ENCODE data around the gene AARS1.

Gene AARS1

GRCh38 chr16:70254180-70254964, 34.9 kb downstream of the AARS1 start:
- TF ChIP-seq POLR2AphosphoS5 (IDR thresholded peaks at IDR 0.05; ENCODE audit: low read depth), result no peak
- TF ChIP-seq, protein P1, sequence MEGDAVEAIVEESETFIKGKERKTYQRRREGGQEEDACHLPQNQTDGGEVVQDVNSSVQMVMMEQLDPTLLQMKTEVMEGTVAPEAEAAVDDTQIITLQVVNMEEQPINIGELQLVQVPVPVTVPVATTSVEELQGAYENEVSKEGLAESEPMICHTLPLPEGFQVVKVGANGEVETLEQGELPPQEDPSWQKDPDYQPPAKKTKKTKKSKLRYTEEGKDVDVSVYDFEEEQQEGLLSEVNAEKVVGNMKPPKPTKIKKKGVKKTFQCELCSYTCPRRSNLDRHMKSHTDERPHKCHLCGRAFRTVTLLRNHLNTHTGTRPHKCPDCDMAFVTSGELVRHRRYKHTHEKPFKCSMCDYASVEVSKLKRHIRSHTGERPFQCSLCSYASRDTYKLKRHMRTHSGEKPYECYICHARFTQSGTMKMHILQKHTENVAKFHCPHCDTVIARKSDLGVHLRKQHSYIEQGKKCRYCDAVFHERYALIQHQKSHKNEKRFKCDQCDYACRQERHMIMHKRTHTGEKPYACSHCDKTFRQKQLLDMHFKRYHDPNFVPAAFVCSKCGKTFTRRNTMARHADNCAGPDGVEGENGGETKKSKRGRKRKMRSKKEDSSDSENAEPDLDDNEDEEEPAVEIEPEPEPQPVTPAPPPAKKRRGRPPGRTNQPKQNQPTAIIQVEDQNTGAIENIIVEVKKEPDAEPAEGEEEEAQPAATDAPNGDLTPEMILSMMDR (IDR thresholded peaks at IDR 0.05; ENCODE audit: insufficient read depth, low read length), result no peak
- no peak for DNase-seq (ENCODE audit: low read depth in 1 of 2, low spot score in 1 of 2)
- H3K27me3 ChIP-seq (ENCODE audit: insufficient read depth, poor library complexity, severe bottlenecking), result no peaks in the 10 kb centered on the region
- no peak overlapping the region for H3K4me3 ChIP-seq (replicated peaks; ENCODE audit: insufficient read depth, low read length)
- H3K27ac ChIP-seq (replicated peaks), result no peak overlapping the region

GRCh38 chr16:70253291-70254106, 35.8 kb downstream of the AARS1 start:
- TF ChIP-seq, protein P1 (IDR thresholded peaks at IDR 0.05; ENCODE audit: insufficient read depth, low read length), result peak; percentile 65
- no peak for TF ChIP-seq SPI1 (IDR thresholded peaks at IDR 0.05; ENCODE audit: borderline replicate concordance, low read depth)
- Histone ChIP-seq H3K27ac (replicated peaks) (no peak overlapping the region), H3K27me3 (ENCODE audit: insufficient read depth, poor library complexity, severe bottlenecking) (no peaks in the 10 kb centered on the region), H3K4me3 (replicated peaks; ENCODE audit: insufficient read depth, low read length) (no peak overlapping the region)
- DNase-seq (ENCODE audit: low read depth in 1 of 2, low spot score in 1 of 2), result peak in 1 of 2 experiments; percentile 46

- Histone ChIP-seq H3K27ac (replicated peaks) (no peak overlapping the region), H3K4me3 (replicated peaks; ENCODE audit: insufficient read depth, low read length) (no peak overlapping the region), H3K27me3 (ENCODE audit: insufficient read depth, poor library complexity, severe bottlenecking) (no peaks in the 10 kb centered on the region)
- TF ChIP-seq GABPA (IDR thresholded peaks at IDR 0.05; ENCODE audit: low read depth), result no peak
- TF ChIP-seq, protein P1 (IDR thresholded peaks at IDR 0.05; ENCODE audit: insufficient read depth, low read length), result peak; percentile 63
- DNase-seq (ENCODE audit: low read depth in 1 of 2, low spot score in 1 of 2), result peak in 1 of 2 experiments; percentile 31
These were observed 36.8 kb downstream of the AARS1 start for GRCh38 chr16:70252355-70252988.

DNA sequence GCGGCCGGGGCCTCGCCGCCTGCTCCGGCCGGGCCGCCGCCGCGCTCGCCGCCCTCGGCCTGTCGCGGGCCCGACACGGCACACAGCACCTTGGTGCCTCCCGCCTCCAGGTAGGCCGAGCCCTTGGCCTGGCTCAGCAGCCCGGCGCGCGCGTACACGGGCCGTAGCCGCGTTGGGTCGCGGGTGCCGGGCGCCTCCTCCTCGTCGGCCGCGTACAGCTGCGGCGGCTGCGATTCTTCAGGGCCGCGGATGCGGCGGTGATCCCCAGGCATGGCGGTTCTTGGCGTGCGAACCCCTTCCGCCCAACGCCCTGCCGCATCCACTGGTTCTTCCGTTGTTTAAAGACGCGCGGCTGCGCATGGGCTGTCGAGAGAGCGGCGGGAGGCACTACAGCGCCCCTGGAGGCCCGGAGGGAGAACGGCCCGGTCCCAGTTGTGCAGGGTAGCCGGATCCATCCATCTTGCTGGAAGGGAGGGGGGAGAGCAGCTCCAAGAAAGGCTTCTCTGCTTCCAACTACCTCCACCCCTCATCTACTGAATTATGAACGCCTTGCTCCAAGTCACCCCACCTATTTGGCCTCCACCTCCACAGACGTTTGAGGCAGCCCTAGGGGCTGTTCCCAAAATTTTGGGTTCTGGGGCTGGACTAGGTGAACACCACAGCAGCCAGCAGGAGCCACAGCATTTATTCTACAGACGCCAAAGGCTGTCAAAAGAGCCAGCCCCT, 37.5 kb downstream of the AARS1 start, which contains the start of gene EXOSC6:
Gene EXOSC6, minus strand, starts transcription at position 312 of the 726 bp plus-strand sequence. Its CDS starts 40 bp downstream, at position 272.
- Histone ChIP-seq H3K4me3 (replicated peaks; ENCODE audit: insufficient read depth, low read length) (peak within 1 kb of the TSS; percentile 81), H3K27ac (replicated peaks) (peak within 1 kb of the TSS; percentile 80), H3K27me3 (ENCODE audit: insufficient read depth, poor library complexity, severe bottlenecking) (no peaks in the 10 kb centered on the region)
- TF ChIP-seq GABPA (IDR thresholded peaks at IDR 0.05; ENCODE audit: low read depth), result peak; percentile 74
- TF ChIP-seq SPI1 (IDR thresholded peaks at IDR 0.05; ENCODE audit: borderline replicate concordance, low read depth), result peak; percentile 10; the same call in 1 of the 2 replicates
- TF ChIP-seq POLR2AphosphoS5 (IDR thresholded peaks at IDR 0.05; ENCODE audit: low read depth), result peak; percentile 99
- TF ChIP-seq REST (IDR thresholded peaks at IDR 0.05; ENCODE audit: insufficient replicate concordance, low read depth), result peak; percentile 58
- TF ChIP-seq, protein P1 (IDR thresholded peaks at IDR 0.05; ENCODE audit: insufficient read depth, low read length), result peak; percentile 73
- peak; percentile 93 to 96 for DNase-seq (ENCODE audit: low read depth in 1 of 2, low spot score in 1 of 2)
